NCI-H2081 (cell line): ENCODE results near the gene HOGA1.
"Not testable (repeated sequence)": the region's sequence is repeated elsewhere in the genome, so short reads cannot be mapped to it uniquely, and the experiment has no call there.

Experiments
- DNase-seq, 2 experiments: peaks; one replicate each; lab custom pipeline; 2025; lab: John Stamatoyannopoulos, UW

HOGA1 gene

DNA sequence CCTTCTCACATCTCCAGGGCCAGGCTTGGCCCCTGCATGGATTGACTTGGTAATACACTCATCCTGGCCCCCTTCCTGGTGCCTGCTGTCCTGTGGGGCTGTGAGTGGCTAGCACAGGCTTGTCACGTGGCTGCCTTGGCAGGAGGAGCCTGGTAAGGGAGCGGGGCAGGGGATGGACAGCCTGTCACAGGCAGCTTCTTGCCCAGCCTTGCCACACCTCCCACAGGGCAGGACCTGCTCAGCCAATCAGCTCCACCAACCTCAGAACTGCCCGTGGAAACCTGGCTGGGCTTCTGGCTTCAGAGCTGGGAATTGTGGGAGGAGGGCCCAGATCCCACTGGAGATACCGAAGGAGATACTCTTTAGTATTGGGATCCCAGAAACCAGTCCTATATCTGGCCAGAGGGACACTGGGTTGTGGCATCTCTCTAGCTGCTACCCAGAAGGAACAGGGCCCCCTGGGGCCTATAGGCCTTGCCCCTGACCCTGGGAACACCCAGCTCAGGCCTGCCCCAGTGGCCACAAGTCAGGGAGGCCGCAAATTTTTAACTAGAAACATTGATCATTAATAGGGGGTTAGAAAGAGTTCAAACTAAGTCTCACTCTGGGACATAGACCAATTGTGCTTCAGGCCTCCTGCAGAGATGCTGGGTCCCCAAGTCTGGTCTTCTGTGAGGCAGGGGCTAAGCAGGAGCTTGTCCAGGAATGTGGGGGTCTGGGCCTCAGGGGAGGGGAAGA is at the start of gene HOGA1:
HOGA1 (plus strand) TSS at position 330 of the 738 bp plus-strand sequence; CDS start at position 645, 315 bp downstream.
- DNase-seq: no peak

DNA sequence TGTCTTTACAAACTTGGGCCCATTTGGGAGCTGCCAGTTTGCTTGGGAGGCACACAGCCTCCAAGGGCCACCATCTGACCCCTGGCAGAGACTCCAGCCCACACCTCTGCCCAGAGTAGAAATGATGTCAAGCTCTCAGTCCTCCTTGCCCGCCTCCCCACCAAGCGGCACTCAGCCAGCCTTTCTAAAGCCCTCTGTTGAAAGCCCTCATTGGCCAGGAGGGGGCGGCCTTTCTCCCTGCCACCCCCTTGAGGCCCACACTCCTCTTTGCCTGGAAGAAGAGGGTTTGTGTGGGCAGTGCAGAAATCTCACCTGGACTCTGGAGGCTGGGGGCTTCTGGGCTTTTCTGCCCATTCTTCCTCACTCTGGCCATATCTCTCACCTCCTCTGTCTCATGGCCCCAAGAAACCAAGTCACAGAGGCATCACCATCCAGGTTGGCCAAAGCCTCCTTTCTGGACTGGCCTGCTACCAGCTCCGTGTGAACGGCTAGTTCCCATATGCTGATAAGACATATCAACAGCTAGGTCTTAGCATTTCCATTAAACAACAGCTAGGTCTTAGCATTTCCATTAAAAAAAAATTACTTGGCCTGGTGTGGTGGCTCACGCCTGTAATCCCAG is 49.3 kb upstream of the HOGA1 start:
- DNase-seq: no peak

DNA sequence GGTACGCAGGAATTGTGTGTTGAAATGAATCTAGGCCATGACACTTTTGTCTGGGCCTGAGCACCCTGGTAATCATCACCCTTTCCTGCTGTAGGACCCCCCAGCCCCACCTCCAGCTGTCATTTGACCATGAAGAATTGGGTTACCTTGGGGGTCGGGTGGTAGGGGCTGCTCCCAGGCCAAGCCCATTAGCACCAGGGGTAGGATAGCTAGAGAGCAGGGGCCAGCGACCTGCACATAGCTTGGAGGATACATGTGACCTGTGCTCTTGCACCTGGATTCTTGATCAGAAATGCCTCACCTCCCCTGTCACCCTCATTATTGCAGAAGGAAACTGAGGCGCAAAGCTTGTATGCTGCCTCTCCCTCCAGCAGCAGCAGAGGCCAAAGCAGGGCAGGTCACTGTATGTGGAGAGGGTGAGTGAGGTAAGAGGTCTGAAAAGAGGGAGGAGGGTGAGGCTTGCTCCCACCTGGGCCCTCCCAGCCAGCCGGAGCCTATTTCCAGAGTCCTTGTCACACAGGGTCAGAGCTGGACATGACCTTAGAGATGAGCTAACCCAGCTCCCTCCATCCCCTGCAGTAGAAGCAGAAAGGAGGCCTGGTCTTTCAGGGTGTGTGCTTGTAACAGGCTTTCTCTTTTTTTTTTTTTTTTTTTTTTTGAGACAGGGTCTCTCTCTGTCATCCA is 46.9 kb upstream of the HOGA1 start:
- no peak for DNase-seq

DNA sequence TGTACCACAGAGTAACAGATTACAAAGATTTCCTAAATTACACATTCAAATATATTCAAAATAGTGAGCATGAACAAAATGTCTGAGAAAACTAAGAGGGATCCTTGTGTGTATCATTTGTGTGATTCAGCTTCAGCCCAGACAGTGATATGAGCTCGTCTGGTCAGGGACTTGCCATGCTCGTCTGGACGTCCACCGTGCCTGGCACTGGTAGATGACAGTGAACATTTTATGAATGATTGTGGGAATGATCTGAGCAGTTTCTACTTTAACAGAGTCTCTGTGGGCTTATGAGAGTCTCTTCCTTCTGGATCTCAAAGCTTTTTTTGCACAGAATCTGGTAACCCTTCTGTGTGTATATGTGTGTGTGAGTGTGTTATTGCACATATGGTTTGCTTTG is 45.8 kb upstream of the HOGA1 start:
- no peak for DNase-seq

DNA sequence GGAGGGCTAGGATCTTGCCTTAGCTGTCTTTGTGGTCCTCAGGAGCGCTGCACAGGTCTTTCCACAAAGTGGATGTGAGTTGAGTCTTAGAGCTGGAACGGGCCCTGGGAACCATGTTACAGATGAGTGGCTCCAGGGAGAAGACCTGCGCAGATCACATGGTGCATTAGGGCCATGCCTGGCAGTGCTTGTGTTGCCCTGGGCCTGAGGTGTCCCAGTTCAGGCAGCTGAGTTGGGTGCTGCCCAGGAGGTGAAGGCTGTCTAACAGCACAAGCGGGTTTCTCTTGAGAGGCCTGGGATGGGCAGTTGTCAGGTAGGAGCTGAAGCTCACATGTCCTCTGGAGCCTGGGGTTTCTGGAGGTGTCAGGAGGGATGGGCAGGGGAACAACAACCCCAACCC is 45.4 kb upstream of the HOGA1 start:
- DNase-seq: no peak

DNA sequence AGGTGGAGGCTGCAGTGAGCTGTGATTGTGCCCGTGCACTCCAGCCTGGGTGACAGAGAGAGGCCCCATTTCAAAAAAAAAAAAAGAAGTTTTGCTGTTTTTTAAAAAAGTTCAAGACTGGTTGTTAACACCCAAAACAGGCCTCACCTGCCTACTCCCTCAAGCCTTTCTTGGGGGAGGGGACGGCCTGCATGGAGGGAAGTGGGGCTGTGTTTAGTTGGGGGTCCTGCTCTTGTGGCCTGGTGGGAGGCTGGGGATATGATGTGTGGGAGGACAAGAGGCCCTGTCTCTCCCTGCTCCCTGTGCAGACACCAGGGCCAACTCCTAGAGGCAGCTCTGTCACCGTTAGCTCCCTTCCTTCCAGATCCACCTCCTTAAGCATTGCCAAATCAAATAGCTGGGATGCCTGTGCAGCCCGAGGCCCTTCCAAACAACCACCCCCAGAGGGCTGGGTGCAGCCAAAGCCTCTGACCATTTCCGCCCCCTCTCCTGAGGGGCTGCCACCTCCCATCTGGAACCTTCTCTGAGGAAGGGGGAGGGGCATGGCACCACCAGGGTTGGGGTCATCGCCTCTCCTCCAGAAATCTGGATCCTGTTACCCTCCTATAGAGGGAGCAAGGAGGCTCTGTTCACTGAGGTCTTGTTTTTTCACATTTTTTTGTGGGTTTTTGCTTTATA is 44.5 kb upstream of the HOGA1 start:
- no peak for DNase-seq

DNA sequence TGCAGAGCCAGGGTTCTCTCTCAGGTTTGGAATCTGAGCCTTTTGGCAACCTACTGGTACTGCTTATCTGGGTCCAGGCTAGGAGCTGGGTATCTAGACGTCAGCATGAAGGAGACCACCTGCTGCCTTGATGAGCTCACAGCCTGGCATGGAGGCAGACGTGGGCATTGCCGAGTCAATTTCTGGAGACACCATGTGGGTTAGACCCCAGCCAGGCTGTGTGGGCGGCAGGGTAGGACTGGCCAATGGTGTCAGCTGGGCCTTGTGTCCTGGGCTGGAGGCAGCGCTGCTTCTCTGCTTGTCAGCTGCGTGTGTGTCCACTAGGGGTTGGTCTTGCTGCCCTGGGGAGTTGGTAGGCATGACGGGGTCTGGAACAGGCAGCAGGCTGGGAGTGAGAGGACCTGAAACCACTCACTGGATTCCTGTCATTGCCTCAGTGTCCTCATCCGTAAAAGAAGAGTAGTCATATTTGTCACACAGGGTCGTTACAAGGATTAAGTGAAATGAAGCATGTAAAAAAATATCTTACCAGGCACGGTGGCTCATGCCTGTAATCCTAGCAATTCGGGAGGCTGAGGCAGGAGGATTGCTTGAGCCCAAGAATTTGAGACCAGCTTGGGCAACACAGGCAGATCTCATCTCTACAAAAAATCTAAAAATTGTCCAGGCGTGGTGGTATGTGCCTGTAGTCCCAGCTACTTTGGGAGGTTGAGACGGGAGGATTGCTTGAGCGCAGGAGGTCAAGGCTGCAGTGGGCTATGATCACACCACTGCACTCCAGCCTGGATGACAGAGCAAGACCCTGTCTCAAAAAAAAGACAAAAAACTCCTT is 43.3 kb upstream of the HOGA1 start:
- no peak for DNase-seq

DNA sequence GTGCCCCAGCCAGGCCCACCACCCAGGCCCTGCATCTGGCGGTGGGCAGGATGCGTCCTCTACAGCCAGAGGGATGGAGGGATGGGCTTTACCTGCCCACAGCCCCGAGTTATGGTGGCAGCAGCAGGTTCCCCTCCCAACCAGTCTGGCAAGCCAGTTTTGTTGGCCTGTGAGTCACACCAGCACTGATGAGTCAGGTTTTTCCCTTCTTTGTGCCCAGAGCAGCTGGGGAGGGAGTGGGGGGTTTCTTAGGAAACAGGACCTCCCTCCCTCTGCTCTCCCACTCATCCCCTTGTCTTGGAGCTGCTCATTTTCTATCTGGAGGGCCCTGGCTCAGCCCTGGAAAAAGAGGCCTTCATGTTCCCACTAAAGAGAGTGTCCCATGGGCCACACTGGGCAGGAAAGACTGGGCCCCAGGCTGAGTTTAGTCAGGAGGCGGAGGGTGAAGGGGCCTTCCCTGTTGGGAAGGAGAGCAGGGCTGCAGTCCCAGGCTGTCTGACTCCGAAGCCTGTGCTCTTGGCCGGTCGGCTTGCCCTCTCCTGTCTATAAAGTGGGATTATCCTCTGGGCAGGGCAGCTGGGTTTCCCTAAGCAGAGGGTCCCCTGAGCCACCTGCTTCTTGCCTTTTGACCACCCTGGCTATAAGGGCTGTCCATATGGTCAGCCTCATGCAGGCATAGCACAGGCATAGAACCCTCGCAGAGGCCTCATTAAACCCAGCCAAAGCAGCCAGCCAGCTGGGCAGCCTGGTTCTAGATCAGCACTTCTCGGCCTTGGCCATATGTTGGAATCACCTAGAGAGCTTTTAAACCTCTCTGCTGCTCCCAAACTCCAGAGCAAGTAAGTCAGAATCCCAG is 41.8 kb upstream of the HOGA1 start:
- DNase-seq: no peak

DNA sequence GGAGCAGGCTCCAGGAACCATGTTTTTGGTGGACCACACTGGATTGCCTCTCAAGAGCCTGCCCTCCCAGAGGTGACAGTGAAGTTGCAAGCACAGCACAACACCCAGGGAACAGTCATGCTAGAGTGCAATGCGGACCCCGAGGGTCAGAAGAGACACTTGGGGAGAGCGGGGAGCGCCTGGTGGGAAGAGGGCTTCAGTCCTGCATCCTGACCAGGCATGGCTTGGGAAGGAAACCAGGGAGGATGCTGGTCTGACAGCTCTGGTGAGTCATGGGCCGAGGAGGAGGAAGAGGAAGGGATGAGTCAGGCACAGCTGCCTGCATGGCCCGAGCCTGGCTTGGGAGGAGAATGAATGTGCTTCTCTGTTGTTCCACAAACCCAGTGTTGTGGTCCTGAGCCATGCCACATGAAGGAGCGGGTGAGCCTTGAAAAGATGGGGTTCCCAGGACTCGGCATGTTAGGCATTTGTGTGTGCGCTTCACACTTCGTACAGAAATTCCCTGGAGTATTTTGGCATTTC is 41.1 kb upstream of the HOGA1 start:
- no peak for DNase-seq

DNA sequence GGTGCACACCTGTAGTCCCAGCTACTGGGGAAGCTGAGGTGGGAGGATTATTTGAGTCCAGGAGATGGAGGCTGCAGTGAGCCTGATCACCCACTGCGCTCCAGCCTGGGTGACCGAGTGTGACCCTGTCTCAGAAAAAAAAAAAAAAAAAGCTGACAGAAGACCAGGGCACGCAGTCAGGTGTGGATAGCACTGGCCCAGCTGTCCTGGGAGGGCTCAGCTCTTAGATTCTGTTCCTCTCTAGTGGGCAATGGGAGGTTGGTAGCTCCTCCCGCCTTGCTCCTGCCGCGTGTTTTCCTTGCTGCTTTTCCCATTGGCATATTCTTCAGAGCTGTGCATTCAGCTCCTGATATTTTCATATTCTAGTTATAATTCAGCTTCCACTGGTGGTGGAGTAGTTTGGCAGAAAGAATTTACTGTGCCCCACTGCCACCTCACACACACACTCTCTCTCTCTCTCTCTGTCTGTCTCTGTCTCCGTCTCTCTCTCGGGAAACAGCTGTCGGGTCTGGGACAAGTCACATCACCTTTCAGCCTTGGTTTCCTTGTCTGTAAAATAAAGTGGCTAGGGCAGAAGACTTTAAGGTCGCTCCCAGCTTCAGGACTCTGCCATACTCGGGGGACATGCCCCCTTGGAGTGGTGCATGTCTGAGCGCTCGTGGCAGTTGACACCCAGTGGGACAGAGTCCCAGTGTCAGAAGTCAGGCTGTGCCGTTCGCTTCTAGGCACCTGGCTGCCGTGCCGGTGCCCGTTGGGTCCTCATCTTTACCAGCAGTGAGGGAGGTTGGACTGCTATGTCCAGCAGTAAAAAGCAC is 37.5 kb upstream of the HOGA1 start:
- no peak for DNase-seq

DNA sequence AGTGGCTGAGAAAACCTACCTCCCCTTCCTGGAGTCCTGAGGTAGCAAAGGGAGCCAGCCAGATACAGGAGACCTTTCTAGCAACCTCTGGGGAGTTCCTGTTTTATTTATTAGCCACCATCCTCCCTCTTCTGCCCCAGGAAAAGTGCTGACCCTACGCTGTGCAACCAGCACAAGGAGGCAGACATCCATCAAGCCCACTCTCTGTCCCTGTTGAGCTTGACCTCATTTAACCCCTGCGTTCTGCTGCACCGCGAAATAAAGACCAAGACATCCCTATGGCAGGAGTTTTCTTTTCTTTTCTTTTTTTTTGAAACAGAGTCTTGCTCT is 37.0 kb upstream of the HOGA1 start:
- DNase-seq: no peak

DNA sequence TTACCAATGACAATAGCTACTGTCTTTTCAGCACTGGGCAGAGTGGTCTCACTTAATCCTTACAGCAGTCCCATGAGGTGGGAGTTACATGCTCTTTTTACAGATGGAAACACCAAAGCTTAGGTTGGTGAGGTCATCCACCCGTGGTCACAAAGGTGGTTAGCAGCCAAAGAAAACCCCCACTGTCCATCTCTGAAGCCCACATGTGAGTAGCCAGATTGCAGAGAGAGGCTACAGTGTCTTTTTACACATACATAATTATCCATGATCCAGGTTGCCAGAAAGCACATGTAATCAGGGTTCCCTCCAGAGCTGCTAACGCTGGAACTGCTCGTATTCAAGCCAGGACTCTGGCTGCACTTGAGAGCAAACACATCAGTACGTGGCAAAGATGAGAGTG is 36.2 kb upstream of the HOGA1 start:
- DNase-seq: no peak

DNA sequence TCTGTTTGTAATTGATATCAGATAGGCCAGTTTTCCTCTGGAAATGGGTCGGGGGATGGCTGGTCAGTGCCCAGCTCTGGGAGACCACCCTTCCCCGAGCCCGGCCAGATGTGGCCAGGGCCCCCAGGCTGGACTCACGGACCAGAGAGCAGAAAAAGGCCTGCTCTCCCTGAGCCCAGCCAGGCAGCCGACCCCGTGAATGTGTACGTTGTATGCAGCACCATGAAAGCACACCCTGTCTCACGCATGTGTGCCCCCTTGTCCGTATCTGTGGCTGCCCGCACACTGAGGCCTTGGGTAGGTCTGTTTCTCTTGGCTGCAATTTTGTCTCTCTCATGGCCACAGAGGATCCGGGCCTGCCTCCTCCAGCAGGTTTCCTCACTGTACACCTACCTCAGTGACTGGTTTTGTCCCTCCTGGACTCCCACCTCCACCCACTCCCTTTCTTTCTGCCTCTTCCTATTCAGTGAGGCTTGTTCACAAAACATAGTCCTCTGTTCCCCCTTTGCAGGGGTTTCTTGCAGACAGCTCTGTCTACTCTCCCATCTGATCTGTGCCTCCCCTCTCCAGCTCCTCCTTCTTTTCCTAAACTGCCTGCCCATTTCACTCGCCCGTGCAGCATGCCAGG is 35.2 kb upstream of the HOGA1 start:
- no peak for DNase-seq

DNA sequence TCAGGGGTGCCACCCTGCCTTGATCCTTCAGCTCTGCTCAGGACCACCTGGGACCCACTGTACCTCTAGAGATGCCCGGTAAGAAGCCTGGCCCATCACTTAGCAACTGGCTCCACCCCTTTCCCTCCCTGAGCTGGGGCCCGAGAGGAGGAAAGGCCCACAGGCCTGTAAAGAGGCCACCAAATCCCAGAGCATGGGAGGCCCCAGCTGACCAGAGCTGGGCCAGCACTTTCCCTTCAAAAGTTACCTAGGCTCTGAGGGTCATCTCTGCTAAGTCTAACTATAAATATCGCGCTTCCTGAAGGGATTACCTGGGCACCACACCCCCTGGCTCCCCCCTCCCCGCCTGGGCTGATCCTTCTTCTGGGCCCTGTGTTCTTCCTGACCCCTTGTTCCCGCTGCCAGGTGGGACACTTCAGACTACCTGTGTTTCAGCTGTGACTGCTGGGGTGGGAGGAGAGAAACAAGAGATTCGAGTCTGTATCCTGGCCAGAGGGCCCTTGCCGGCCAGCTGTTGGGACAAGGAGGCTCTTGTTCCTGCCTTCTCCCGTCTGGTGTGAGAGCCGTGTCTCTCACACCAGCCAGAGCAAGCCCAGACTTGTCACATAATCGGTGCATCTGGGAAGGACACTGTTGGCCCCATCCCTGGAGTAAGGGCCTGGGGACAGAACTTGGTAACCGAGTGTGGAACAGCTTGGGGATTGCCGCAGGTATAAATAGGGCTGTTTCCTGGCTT is 34.4 kb upstream of the HOGA1 start:
- DNase-seq: no peak

DNA sequence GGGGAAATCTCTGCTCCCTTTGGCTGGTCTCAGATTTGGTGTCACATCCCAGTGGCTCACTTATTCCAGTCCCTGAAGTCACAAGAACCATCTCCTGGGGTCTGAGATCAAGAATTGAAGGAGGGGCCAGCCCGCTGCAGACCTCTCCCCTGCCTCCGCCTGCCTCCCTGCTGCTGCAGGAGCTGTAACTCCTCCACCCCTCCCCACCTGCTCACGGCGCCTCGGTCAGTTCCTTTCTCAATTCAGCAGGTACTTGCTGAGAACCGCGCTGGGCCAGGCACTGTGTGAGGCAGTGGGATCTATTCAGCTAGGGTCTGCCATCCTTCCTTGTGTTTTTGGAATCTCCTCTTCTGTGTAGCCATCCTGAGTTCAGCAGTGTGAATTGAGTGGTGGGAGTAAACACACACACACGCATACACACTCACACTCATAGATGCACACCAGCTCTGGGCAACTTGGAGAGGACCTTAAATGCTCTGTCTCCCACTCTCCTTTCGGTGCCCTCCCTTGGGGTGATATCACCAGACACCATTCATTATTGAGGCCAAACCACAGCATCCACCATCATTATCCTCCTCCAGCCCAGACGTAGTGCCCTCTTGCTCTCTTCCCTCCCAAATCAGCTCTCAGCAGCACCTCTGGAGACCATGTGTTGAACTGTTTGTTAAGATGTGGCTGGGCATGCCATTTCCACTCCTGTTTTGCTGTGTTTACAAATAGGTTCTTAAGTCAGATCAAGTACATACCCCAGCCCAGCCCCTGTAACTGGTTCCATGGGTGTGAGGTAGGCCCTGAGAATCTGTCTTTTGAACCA is 33.6 kb upstream of the HOGA1 start:
- no peak for DNase-seq

DNA sequence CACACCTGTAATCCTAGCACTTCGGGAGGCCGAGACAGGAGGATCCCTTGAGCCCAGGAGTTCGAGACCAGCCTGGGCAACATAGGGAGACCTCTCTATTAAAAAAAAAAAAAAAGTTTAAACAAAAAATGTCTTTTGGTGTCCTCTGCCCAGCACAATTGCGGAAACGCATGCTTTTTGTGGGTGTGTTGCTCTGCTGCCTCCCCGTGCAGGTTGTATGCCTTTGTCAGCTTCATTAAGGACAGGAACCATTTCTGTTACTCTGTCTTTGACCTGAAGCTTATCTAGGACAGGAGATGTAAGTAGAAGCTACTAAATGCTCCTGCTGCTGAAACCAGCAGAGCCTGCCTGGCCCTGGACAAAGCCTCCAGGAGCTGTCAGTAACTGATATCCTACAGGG is 32.9 kb upstream of the HOGA1 start:
- DNase-seq: no peak

DNA sequence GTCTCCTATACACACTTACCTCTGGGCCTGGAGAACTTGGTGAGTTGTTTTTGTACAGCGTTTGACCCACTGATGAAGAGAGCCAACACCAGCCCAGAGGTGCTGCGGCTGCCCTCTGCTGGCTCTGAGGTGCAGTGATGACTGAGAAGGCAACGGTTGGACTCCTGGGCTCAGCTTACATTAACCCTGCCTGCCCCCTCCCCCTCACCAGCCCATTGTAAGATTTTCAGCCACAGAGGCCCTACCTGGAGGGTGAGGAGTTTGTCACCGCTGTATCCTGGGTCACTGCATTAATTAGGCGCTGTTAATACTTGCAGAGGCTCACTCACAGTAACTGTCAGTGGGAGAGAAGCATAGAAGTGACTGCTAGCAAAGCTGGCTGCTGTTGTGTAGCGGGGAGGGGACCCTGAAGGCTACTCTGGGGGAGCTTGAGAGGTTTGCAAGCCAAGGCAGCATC is 30.6 kb upstream of the HOGA1 start:
- DNase-seq: peak; percentile 33 to 48

DNA sequence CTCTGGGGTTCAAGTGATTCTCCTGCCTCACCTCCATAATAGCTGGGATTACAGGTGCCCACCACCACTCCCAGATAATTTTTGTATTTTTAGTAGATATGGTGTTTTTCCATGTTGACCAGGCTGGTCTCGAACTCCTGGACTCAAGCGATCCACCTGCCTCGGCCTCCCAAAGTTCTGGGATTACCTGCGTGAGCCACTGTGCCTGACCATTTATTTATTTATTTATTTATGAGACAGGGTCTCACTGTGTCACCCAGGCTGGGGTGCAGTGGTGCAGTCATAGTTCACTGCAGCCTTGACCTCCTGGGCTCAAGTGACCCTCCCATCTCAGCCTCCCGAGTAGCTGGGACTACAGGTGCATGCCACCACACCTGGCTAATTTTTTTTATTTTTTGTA is 29.9 kb upstream of the HOGA1 start:
- DNase-seq: not testable (repeated sequence)
